GM13976 (cell line): ENCODE measurements around the gene NPIPB6.
"Not testable (repeated sequence)": the region's sequence is repeated elsewhere in the genome, so short reads cannot be mapped to it uniquely, and the experiment has no call there.

ENCODE experiments used
- DNase-seq: peaks from one replicate; pipeline ENCODE4 v3.0.0; 2012; ENCODE audit warnings: low spot score
- in situ Hi-C: fragments of 300-500 bp; cut with MboI; formaldehyde crosslinking; loops from one replicate; pipeline ENCODE4 v1.12.0; 2022; ENCODE audit warnings: low sequenced_read_pairs, mixed read lengths, inconsistent platforms; ENCODE audit not compliant: unreplicated experiment

NPIPB6 gene

DNA sequence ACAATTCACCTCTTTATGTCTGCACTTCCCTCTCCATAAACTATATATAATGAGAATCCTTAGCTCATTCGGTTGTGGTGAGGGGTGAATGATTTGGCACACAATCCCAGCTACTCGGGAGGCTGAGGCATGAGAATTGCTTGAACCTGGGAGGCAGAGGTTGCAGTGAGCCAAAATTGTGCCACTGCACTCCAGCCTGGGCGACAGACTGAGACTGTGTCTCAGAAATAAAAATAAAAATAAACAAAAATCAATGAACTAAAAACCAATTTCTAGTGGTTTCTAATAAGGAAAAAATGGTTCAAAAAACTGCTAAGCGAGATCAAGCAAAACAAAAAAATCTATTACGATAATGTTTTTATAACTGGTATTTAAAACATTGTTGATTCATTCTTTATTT is at the start of gene NPIPB6:
NPIPB6 (minus strand) TSS at position 101 of the 400 bp plus-strand sequence. CDS start 686 bp downstream, outside the sequence.
- in situ Hi-C loops, result not testable (repeated sequence)

DNA sequence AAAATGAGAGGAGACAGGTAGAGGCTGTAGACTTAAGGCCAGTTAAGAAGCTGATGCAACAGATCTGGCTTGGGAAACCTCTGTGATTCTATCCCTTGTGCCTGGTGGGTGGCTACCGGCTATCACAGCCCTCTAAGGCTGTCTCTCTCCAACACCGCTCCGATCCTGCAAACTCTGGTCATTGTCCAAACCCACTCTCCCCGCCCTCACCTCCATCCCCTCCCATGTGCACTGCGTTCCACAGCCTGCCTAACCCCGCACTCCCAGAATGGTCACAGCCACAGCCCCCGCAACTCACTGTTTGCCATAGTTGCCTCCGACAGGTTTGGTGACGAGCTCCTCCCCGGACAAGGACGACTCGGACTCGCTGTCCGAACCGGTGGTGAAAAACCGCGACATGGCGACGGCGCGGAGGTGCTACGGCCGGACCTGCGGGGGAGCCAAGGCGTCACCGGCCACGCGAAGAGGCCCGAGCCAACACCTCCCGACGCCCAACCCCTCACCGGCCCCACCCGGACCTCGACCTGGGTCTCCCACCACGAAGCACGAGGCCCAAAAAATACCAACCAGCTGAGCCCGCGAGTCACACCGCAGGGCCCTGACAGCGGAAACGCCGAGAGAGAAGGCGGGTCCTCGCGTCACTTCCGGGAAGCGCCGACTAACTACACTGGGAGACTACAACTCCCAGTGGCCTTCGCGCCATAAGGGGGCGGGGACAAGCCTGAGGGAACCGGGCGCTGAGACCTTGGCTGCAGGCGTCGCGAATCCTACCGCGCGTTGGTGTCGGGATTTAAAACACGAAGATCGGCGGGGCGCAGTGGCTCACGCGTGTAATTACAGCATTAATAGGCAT is 40.1 kb upstream of the NPIPB6 start, which contains the start of gene EIF3CL:
EIF3CL (minus strand) TSS at position 622 of the 853 bp plus-strand sequence; CDS start at position 399, 223 bp downstream.
- in situ Hi-C loops, DNase-seq: not testable (repeated sequence)

More for the DNA sequence above, at the start of gene NPIPB6:
- DNase-seq, result not testable (repeated sequence)

DNA sequence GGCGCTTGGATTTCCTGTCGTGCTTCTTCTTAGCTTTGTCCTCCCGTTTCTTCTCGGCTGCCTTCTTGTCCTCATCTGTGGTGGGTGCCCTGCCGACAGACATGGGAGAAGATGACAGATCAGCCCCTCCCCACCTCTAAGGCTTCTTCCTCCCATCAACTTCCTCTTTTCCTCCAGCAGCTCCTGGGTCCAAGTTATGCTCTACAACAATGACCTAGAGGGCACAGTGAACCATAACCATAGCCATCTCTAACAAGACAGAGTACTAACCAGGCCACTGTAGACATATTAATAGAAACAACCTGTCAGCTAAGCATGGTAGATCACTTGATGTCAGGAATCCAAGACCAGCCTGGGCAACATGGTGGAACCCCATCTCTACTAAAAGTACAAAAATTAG is 28.7 kb upstream of the NPIPB6 start:
- in situ Hi-C loops, DNase-seq: not testable (repeated sequence)

DNA sequence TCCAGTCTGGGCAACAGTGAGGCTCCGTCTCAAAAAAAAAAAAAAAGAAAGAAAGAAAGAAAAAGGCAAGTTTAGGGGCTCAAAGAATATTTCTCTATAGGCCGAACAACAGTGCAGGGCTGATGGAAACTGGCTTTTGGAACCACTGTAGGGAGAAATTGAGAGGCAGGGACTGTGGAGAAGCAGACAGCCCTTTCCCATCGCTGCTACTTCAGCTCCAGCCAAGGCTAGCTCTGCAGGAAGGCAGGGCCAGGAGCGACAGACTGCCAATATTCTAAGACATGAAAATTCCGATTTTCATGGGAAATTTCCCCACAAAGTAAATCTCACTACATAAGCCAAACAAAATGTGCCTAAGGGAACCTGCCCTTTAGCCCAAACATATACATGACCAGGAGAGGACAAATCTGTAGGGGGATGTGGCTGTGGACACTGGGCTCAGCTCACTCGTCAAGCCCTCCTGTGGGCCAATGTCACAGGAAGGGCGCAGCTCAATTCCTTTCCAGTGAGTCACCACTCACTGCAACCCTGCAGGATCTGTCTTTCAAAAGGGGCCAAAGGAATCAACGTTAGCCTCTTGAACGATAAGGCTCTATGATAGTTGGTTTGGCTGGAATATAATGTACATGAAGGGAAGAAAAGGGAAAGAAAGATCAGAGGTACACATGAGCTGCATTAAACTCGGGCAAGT is 19.0 kb upstream of the NPIPB6 start:
- DNase-seq, in situ Hi-C loops: not testable (repeated sequence)

DNA sequence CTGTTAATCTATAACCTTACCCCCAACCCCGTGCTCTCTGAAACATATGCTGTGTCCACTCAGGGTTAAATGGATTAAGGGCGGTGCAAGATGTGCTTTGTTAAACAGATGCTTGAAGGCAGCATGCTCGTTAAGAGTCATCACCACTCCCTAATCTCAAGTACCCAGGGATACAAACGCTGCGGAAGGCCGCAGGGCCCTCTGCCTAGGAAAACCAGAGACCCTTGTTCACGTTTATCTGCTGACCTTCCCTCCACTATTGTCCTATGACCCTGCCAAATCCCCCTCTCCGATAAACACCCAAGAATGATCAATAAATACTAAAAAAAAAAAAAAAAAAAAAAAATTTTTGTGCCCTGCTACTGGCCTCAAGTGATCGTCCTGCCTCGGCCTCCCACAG is 14.5 kb upstream of the NPIPB6 start:
- DNase-seq, in situ Hi-C loops: not testable (repeated sequence)

DNA sequence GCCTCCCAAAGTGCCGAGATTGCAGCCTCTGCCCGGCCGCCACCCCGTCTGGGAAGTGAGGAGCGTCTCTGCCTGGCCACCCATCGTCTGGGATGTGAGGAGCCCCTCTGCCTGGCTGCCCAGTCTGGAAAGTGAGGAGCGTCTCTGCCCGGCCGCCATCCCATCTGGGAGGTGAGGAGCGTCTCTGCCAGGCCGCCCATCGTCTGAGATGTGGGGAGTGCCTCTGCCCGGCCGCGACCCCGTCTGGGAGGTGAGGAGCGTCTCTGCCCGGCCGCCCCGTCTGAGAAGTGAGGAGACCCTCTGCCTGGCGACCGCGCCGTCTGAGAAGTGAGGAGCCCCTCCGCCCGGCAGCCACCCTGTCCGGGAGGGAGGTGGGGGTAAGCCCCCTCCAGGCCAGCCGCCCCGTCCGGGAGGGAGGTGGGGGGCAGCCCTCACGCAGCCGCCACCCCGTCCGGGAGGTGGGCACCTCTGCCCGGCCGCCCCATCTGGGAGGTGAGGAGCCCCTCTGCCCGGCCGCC is 13.9 kb upstream of the NPIPB6 start:
- in situ Hi-C loops, result not testable (repeated sequence)

DNA sequence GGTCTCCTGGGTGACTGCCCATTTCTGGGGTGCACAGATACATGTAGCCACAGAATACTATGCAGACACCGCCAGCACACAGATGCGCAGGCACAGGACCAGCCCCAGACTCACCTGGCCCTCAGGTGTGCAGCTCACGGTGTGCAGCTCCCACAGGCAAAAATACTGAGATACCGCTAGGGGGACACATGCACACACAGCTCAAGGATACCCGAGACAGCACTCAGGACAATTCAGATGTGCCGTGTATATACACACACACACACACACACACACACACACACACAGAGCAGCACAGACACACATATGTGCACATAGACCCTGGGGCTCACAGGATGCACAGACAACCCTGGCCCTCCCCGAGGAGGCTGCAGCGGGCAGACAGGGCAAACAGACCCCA is 11.8 kb upstream of the NPIPB6 start:
- DNase-seq, in situ Hi-C loops: not testable (repeated sequence)

More for the DNA sequence above, 13.9 kb upstream of the NPIPB6 start:
- DNase-seq, result not testable (repeated sequence)

DNA sequence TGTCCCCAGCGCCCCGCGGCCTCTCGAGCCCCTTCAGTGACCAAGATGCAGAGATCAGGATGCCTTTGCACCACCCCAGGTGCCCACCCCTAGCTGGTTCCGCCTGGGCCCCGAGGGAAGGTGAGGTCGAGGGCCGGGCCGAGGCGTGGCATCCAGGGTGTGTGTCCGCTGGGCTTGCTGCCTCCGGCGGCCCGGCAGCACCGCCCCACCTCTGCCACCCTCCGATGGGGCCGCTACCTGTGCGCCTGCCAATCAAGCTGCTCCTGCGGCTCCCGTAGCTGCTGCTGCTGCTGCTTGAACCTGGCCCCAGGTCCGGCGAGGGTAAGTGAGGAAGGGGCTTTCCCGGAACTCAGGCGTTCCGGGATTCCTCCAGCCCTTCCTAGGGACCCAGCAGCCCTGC is 11.0 kb upstream of the NPIPB6 start:
- DNase-seq, in situ Hi-C loops: not testable (repeated sequence)

DNA sequence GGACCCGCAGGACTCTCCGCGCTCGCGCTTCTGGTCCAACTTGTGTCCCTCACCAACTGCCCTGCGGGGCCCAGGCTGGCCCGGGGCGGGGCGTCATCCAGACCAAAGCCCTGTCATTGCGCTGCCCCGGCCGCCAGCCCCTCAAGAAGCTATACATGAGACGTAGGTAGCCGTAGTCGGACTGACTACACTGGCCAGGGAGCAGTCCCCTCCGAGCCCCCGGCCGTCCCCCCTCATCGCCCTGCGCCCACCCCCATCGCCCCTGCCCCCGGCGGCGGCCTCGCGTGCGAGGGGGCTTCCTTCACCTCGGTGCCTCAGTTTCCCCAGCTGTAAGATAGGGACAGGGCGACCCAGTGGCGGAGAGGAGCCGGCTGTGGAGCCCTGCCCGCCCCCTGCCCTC is 4.6 kb upstream of the NPIPB6 start:
- in situ Hi-C loops, DNase-seq: not testable (repeated sequence)

DNA sequence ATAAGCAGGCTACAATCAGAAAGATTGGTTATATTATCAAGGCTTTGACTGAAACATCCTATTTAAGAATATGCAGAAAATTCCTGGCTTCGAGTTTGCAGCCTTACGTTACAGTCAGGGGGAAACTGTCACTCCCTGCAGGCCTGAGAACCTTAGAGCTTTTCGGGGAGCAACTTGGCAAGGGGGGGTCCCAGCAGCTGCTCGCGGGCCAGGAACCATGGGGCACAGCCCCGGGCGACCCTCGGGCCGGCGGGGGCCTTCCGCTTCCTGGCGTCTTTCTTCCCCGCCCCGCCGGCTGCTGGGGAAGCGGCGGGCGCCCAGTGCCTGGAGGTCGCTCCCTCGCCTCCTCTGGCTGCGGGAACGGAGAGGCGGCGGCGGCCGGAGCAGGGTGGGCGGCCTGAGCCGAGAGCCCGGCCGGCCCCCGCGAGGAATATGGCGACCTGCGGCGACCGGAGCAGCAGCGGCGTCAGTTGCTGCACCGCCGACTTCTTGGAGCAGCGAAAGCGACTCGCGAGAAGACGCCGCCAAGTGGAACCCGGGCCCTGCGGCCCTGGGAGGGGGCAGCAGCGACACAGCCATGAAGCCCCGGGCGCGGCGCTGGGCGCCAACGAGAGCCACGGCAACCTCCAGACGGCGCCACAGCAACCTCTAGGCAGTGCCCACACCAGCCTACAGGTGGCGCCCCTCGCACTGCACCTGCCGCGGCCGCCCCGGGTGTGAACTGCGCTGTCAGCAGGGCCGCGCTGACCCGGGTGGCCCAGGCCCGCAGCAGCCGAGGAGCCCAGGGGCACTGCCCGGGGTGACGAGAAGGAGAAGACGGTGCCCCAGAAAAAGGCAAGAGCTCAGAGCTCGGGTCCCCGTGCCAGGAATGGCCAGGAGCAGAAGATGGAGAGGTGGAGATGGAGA is 1.2 kb upstream of the NPIPB6 start:
- DNase-seq, in situ Hi-C loops: not testable (repeated sequence)

DNA sequence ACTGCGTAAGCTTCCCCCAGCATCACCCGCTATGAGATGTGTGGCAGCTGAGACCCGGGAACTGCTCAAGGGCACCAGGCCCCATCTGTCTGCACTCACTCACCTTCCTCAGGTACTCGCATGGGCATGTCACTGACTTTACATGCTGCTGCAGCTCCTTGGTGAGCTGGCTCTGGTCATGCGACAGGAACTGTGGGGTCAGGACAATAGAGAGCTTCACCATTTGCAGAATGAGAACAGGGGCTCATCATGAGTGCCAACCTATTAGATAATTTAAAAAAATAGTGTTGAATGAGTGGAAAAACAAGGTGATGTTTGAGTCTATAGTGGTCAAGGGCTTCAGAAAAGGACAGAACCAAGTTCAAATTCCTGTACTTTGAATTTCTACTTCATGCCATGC is 708 bp downstream of the NPIPB6 start:
- DNase-seq, in situ Hi-C loops: not testable (repeated sequence)

DNA sequence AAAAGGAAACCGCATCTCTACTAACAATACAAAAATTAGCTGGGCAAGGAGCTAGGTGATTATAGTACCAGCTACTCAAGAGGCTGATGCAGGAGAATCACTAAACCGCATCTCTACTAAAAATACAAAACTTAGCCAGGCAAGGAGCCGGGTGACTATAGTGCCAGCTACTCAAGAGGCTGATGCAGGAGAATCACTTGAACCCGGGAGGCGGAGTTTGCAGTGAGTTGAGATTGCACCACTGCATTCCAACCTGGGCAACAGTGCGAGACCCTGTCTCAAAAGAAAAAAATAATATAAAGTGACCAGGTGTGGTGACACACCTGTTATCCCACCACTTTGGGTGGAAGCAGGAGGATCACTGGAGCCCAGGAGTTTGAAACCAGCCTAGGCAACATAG is 25.1 kb downstream of the NPIPB6 start:
- in situ Hi-C loops, result not testable (repeated sequence)

DNA sequence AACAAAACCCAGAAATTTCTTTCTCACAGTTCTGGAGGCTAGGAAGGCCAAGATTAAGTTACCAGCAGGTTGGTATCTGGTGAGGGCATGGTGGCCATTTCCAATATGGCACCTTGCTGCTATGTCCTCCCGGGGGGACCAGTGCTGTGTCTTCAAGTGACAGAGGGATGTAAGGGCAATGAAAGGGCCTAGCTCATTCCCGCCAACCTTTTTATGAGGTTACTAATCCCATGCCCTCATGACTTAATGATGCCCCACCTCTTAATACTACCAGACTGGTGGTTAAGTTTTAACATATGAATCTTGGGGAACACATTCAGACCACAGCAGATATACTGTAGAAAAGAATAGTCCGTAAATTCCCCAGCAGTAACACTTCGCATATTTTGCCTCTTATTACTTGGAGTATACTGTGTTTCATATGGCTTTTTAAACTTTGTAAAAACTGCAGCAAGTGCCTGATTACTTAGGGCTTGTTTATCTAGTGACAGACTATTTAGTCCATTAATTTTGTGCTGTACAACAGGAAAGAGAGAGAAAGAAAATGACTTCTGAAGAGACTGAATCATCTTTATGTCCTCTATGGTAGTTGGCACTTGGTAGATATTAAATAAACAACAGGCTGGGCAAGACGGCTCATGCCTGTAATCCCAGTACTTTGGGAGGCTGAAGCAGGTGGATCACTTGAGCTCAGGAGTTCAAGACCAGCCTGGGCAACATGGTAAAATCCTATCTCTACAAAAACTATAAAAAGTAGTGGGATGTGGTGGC is 26.2 kb downstream of the NPIPB6 start:
- in situ Hi-C loops, DNase-seq: not testable (repeated sequence)

More for the DNA sequence above, 25.1 kb downstream of the NPIPB6 start:
- not testable (repeated sequence) for DNase-seq

DNA sequence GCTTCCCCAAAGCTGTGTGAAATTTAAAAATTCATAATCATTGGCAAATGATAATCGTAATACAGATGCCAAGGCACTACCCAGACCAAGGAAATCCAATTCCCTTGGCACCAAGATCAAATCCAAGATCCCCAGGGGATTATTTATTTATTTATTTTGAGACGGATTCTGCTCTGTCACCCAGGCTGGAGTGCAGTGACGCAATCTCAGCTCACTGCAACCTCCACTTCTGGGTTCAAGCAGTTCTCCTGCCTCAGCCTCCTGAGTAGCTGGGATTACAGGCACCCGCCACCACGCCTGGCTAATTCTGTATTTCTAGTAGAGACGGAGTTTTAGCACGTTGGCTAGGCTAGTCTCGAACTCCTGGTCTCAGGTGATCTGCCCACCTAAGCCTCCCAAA is 27.6 kb downstream of the NPIPB6 start:
- DNase-seq, in situ Hi-C loops: not testable (repeated sequence)

DNA sequence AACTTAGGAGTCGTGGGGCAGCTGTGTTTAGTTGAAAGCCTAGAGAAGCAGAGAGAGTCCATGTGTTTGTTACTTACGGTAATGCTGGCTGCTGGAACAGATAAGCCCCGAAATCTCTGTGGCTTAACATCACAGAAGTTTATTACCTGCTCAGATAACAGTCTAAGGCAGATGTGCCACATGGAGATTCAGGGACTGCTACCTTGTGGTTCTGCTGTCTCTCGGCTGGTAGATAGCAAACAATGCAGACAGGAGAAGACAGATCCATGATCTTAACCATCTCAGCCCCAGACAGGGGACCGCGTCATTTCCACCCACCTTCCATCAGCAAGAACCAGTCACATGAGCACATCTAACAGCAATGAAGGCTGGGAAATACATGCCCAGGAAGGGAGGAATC is 30.7 kb downstream of the NPIPB6 start:
- DNase-seq, in situ Hi-C loops: not testable (repeated sequence)

DNA sequence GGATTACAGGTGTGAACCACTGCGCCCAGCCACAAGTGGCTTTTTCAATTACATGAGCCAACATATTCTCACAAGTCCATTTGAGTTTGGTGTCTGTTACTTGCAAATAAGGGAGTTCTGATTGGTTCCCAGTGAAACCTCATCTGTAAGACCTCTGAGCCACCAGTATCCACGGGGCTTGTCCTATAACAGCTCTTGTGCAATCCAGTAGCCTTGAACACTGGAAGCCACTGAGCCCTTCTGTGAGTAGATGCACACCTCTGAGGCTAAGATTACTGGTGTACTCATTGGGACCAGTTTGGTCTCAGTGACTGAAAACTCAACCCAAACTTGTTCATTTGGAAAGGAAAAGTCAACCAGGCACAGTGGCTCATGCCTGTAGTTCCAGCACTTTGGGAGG is 32.3 kb downstream of the NPIPB6 start:
- DNase-seq, in situ Hi-C loops: not testable (repeated sequence)

DNA sequence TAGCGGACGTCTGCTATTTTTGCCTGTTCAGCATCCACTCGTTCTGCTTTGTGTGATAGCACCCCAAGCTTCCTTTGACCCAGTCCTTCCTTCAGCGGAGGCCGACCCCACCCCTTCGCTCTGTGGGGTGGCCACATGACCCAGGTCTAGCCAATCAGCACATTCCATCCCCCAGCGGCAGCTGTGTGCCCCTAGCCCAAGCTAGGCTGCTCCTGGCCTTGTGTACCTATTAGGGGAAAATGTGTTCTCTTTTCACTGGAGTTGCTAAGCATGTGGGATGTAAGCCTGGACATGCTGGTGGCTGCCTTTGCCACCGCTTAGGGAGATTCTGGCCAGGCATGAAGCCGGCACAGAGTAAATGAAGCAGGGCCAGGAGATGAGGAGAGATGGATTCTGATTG is 33.1 kb downstream of the NPIPB6 start:
- DNase-seq, in situ Hi-C loops: not testable (repeated sequence)
